Panc1 (cell line): ENCODE data around the gene ZNF783.

Experiments used
- CTCF ChIP-seq: fragments of 450-650 bp; IDR thresholded peaks from 2 replicates; pipeline ENCODE4 v1.5.1; 2017; ENCODE audit warnings: mild to moderate bottlenecking
- REST ChIP-seq, 2 experiments: IDR thresholded peaks; 2 replicates each; pipeline ENCODE4 v1.6.1; 2011 to 2012; ENCODE audit warnings: low read depth in 2 of 2, control low read depth in 1 of 2, low read length in 1 of 2, mild to moderate bottlenecking in 1 of 2, moderate library complexity in 1 of 2; ENCODE audit not compliant: insufficient read depth in 1 of 2

- TF ChIP-seq CTCF (no peak), REST (IDR thresholded peaks at IDR 0.05; ENCODE audit: insufficient read depth in 1 of 2, low read depth in 2 of 2, low read length in 1 of 2) (no peak)
Observed at GRCh38 chr7:149329265-149329664, 67.3 kb downstream of the ZNF783 start.
